K562 (cell line): ENCODE results near the gene KCNJ5. TPM values are rescaled to one million over a fixed set of nuclear protein-coding genes. Genes with fewer than 3 reads are reported as not detected.

Experiments
- ATAC-seq: fragments of 200-7000 bp; cut with Tn5 transposase; 3 replicates; pipeline ENCODE4 v1.9.1; 2020; ENCODE audit warnings: moderate library complexity
- BruUV-seq: library from RNA; stranded (reverse); fragments of 400-500 nt; replicated peaks from 2 replicates; lab custom pipeline; 2021; lab: Mats Ljungman, UMichigan
- CTCF ChIA-PET: fragments of 300-600 bp; formaldehyde crosslinking; extraction: SDS; loops from one replicate; lab custom pipeline; 2021; ENCODE audit warnings: low intra/inter-chr PET ratio; lab: Yijun Ruan, JAX
- POLR2A ChIA-PET: fragments of 300-600, 350-650 bp; sonication (Branson Sonifier 250); formaldehyde crosslinking; extraction: SDS; loops from one replicate; lab custom pipeline; 2021; ENCODE audit warnings: antibody characterized with exemption, inconsistent platforms; lab: Yijun Ruan, JAX
- DNase-seq, 4 experiments: peaks; one replicate each; pipeline versions ENCODE4 v3.0.0 to v3.0.0-alpha.2; 2011 to 2018; ENCODE audit warnings: low spot score in 3 of 4, mixed read lengths in 3 of 4; ENCODE audit errors: extremely low read depth in 1 of 4
- FAIRE-seq: peaks from 2 replicates; lab custom pipeline; 2011; peaks lifted over from hg19 to GRCh38; lab: Jason Lieb, UNC
- H2AFZ ChIP-seq: 2 replicates; pipeline ENCODE4 v1.6.0; 2011; ENCODE audit warnings: low read depth, low read length, control low read depth, inconsistent platforms
- H3K27ac ChIP-seq: fragments of 200-600 bp; 3 replicates; pipeline ENCODE4 v1.8.0; 2011; ENCODE audit warnings: low read depth, mild to moderate bottlenecking, control low read depth, inconsistent platforms, low read length, moderate library complexity, mixed read lengths; ENCODE audit errors: extremely low read depth
- H3K27me3 ChIP-seq, 2 experiments: fragments of 300-600 bp in 1 of 2; 2 replicates in 1 of 2; 3 replicates in 1 of 2; pipeline versions ENCODE4 v1.6.0 to v1.8.0; 2011; ENCODE audit warnings: inconsistent platforms in 2 of 2, low read length in 2 of 2, mild to moderate bottlenecking in 1 of 2, mixed read lengths in 1 of 2, moderate library complexity in 1 of 2; ENCODE audit not compliant: control insufficient read depth in 2 of 2, insufficient read depth in 2 of 2
- H3K36me3 ChIP-seq: fragments of 300-600 bp; 3 replicates; pipeline ENCODE4 v1.8.0; 2011; ENCODE audit warnings: mild to moderate bottlenecking, low read length, inconsistent platforms; ENCODE audit not compliant: control insufficient read depth, insufficient read depth
- H3K4me1 ChIP-seq, 2 experiments: fragments of 200-600 bp in 1 of 2; replicated peaks in 1 of 2; 2 replicates in 1 of 2; 3 replicates in 1 of 2; pipeline versions ENCODE4 v1.5.1 to v1.8.0; 2011; ENCODE audit warnings: inconsistent platforms in 2 of 2, low read length in 2 of 2, mild to moderate bottlenecking in 1 of 2, mixed read lengths in 1 of 2, moderate library complexity in 1 of 2; ENCODE audit not compliant: control insufficient read depth in 2 of 2, insufficient read depth in 2 of 2
- H3K4me2 ChIP-seq: 2 replicates; pipeline ENCODE4 v1.6.1; 2011; ENCODE audit warnings: low read length, control low read depth, inconsistent platforms, mixed read lengths; ENCODE audit not compliant: insufficient read depth
- H3K4me3 ChIP-seq: fragments of 200-600 bp; sonication (generic), shearing (Covaris generic); 2 replicates; pipeline ENCODE4 v1.5.1; 2016; ENCODE audit warnings: control low read depth, inconsistent platforms
- H3K79me2 ChIP-seq: fragments of 200-600 bp; 3 replicates; pipeline ENCODE4 v1.8.0; 2011; ENCODE audit warnings: low read length, inconsistent platforms; ENCODE audit not compliant: control insufficient read depth, insufficient read depth
- H3K9ac ChIP-seq, 2 experiments: 2 replicates each; pipeline versions ENCODE4 v1.6.0 to v1.6.1; 2011; ENCODE audit warnings: low read depth in 2 of 2, low read length in 2 of 2, control low read depth in 1 of 2, inconsistent platforms in 1 of 2, mild to moderate bottlenecking in 1 of 2, mixed read lengths in 1 of 2; ENCODE audit not compliant: insufficient read depth in 1 of 2
- H3K9me1 ChIP-seq: one replicate; pipeline ENCODE4 v1.6.0; 2011; ENCODE audit warnings: inconsistent platforms, mild to moderate bottlenecking, low read length, moderate library complexity; ENCODE audit not compliant: control insufficient read depth, insufficient read depth
- H3K9me3 ChIP-seq: replicated peaks from 2 replicates; pipeline ENCODE4 v1.5.1; 2011; ENCODE audit warnings: low read depth, low read length, inconsistent platforms; ENCODE audit not compliant: control insufficient read depth, insufficient read depth
- H4K20me1 ChIP-seq: replicated peaks from 2 replicates; pipeline ENCODE4 v1.6.1; 2011; ENCODE audit warnings: low read length, inconsistent platforms, mixed read lengths; ENCODE audit not compliant: control insufficient read depth, insufficient read depth
- BCL6 ChIP-seq: fragments of 250-450 bp; sonication (Bioruptor Pico); IDR thresholded peaks from 2 replicates; pipeline ENCODE4 v1.4.0; 2020
- EGR1 ChIP-seq: fragments of 450-650 bp; conservative IDR thresholded peaks from 2 replicates; pipeline ENCODE4 v1.6.1; 2017; ENCODE audit warnings: mild to moderate bottlenecking
- KDM4B ChIP-seq, 2 experiments: fragments of 450-650 bp in 1 of 2; sonication (generic) in 1 of 2; IDR thresholded peaks; 2 replicates each; pipeline ENCODE4 v1.6.1; 2016 to 2017; ENCODE audit warnings: borderline replicate concordance in 2 of 2, antibody characterized with exemption in 1 of 2, low read depth in 1 of 2, mild to moderate bottlenecking in 1 of 2
- MTA3 ChIP-seq: fragments of 450-650 bp; formaldehyde crosslinking; IDR thresholded peaks from 2 replicates; pipeline ENCODE4 v1.6.1; 2017; ENCODE audit warnings: mild to moderate bottlenecking, borderline replicate concordance
- MYC ChIP-seq, 2 experiments: fragments of 250-450 bp in 1 of 2; sonication (Bioruptor Pico) in 1 of 2; IDR thresholded peaks; 2 replicates each; pipeline versions ENCODE4 v1.5.1 to v1.6.1; 2012 to 2021; ENCODE audit warnings: low read depth in 2 of 2, borderline replicate concordance in 1 of 2, improper control_type of control experiment in 1 of 2, low read length in 1 of 2, mild to moderate bottlenecking in 1 of 2, moderate library complexity in 1 of 2
- NFIC ChIP-seq: fragments of 450-650 bp; IDR thresholded peaks from 2 replicates; pipeline ENCODE4 v1.6.1; 2017; ENCODE audit warnings: mild to moderate bottlenecking, inconsistent platforms
- PHTF2 ChIP-seq: fragments of 250-450 bp; sonication (Bioruptor Pico); IDR thresholded peaks from 2 replicates; pipeline ENCODE4 v1.5.0; 2021; ENCODE audit warnings: mild to moderate bottlenecking
- PRMT5 ChIP-seq: sonication (generic); formaldehyde crosslinking; IDR thresholded peaks from 2 replicates; pipeline ENCODE4 v1.5.0; 2020; ENCODE audit warnings: missing genetic modification reagents
- PTRF ChIP-seq: fragments of 450-650 bp; IDR thresholded peaks from 2 replicates; pipeline ENCODE4 v1.6.1; 2016; ENCODE audit warnings: mild to moderate bottlenecking, missing genetic modification characterization, missing compliant biosample characterization
- ZNF431 ChIP-seq: sonication (generic); formaldehyde crosslinking; IDR thresholded peaks from 2 replicates; pipeline ENCODE4 v1.8.0; 2022; ENCODE audit warnings: mild to moderate bottlenecking, missing genetic modification reagents
- WGBS: fragments of 100-300 bp; shearing (Covaris generic); methylation state at CpG from one replicate; pipeline ENCODE4 v1.1.6; 2016; ENCODE audit warnings: low coverage, mixed read lengths; ENCODE audit not compliant: insufficient coverage; ENCODE audit errors: missing lambda C conversion rate; 5-methylcytosine and 5-hydroxymethylcytosine counted together
- in situ Hi-C: fragments of 300-500 bp; cut with MboI; formaldehyde crosslinking; loops from 4 replicates; pipeline ENCODE4 v1.15.0; 2018; ENCODE audit warnings: inconsistent platforms, mixed read lengths
- intact Hi-C: fragments of 100-400 bp; cut with micrococcal nuclease; formaldehyde crosslinking; loops from 2 replicates; pipeline ENCODE4 v1.14.2; 2022
- polyA plus RNA-seq, 8 experiments: library from polyadenylated mRNA; depleted of rRNA in 4 of 8; stranded (reverse) in 5 of 8; unstranded in 3 of 8; fragments of >200 nt; fragmentation: Nextera tagmentation in 2 of 8; fragmentation: Illumina TruSeq in 1 of 8; extraction: Ambion mirVana in 2 of 8; extraction: Trizol in 1 of 8; gene quantifications; 2 replicates each; pipeline versions ENCODE4 v1.2.1 to v1.2.3, GENCODE V29; 2011 to 2014; ENCODE audit warnings: inconsistent platforms in 1 of 8, missing spikeins in 1 of 8
- total RNA-seq, 7 experiments: library from RNA; depleted of rRNA in 6 of 7; stranded (reverse); fragments of >200 nt in 6 of 7; fragmentation: Illumina TruSeq in 2 of 7; extraction: Trizol in 2 of 7; gene quantifications; 2 replicates each; pipeline versions ENCODE4 v1.2.1 to v1.2.3, GENCODE V29; 2011 to 2021; ENCODE audit warnings: low replicate concordance in 1 of 7
- TF ChIP-seq, protein P1 (sequence below): fragments of 450-650 bp; formaldehyde crosslinking; IDR thresholded peaks from 2 replicates; pipeline ENCODE4 v1.4.0; 2022; ENCODE audit warnings: mild to moderate bottlenecking, moderate library complexity
- TF ChIP-seq, protein P2 (sequence below): fragments of 250-450 bp; sonication (Bioruptor Pico); IDR thresholded peaks from 2 replicates; pipeline ENCODE4 v1.8.0; 2021; ENCODE audit warnings: moderate library complexity, mild to moderate bottlenecking, inconsistent platforms
- TF ChIP-seq, protein P3 (sequence below): fragments of 250-450 bp; sonication (Bioruptor Pico); IDR thresholded peaks from 2 replicates; pipeline ENCODE4 v1.5.1; 2021; ENCODE audit warnings: mild to moderate bottlenecking
- TF ChIP-seq, protein P4 (sequence below): fragments of 200-800 bp; sonication (Bioruptor generic); IDR thresholded peaks from 2 replicates; pipeline ENCODE4 v1.6.1; 2017; ENCODE audit warnings: missing genetic modification characterization, missing compliant biosample characterization
- TF ChIP-seq, protein P5 (sequence below): IDR thresholded peaks from 2 replicates; pipeline ENCODE4 v1.6.1; 2011; ENCODE audit warnings: borderline replicate concordance, low read depth, mild to moderate bottlenecking, moderate library complexity, low read length; ENCODE audit not compliant: insufficient read depth, poor library complexity, severe bottlenecking

Gene KCNJ5
- total and polyA plus RNA-seq, 9 of the 15 experiments (the other 6 are each of a cell fraction or from before 2014, with no cell fraction given), result 0.04 TPM; not detected in 8

DNA sequence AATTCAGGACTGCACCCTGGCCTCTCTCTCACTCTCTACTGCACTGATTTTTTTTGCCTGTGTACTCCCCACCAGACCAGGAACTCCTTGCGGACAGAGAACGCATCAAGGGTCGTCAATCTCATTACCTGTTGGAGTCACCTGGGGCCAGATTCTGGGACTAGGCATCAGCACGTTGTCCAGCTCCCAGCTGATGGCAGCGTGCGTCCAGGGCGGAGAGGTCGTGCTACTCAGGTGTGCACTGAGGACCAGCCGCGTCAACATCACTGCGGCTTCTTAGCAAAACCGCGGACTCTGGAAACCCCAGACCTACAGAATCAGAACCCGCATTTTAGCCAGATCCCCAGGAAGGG lies 13.1 kb downstream of the KCNJ5 start:
- Histone ChIP-seq H4K20me1 (no peaks in the 10 kb centered on the region; the same call in 1 of the 2 replicates), H3K79me2 (no peaks in the 10 kb centered on the region), H3K9ac (no peak overlapping the region), H3K4me2 (no peak overlapping the region), H3K4me3 (no peak overlapping the region), H3K27me3 (peaks cover 11 to 36% of the 10 kb centered on the region in 2 experiments), H3K9me3 (no peaks in the 10 kb centered on the region), H3K9me1 (no peaks in the 10 kb centered on the region), H3K36me3 (no peaks in the 10 kb centered on the region), H2AFZ (no peak overlapping the region), H3K27ac (no peak overlapping the region), H3K4me1 (0 out of 5 replicates have a peak, but pooled peaks cover 0 to 4% of the 10 kb centered on the region in 2 experiments)
- FAIRE-seq (no peak), ATAC-seq (no peak), DNase-seq (no peak)
- no TSS peak for BruUV-seq
- in situ Hi-C loops, result no loop called here
- CTCF ChIA-PET, result no interaction called here
- POLR2A ChIA-PET, result no interaction called here
- intact Hi-C loops, result no loop called here
- 23% methylated on average over 14 of the region's 14 CpGs for WGBS
- TF ChIP-seq, protein P1, sequence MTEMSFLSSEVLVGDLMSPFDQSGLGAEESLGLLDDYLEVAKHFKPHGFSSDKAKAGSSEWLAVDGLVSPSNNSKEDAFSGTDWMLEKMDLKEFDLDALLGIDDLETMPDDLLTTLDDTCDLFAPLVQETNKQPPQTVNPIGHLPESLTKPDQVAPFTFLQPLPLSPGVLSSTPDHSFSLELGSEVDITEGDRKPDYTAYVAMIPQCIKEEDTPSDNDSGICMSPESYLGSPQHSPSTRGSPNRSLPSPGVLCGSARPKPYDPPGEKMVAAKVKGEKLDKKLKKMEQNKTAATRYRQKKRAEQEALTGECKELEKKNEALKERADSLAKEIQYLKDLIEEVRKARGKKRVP (CRISPR knock-in tag), result no peak
- TF ChIP-seq, protein P2, sequence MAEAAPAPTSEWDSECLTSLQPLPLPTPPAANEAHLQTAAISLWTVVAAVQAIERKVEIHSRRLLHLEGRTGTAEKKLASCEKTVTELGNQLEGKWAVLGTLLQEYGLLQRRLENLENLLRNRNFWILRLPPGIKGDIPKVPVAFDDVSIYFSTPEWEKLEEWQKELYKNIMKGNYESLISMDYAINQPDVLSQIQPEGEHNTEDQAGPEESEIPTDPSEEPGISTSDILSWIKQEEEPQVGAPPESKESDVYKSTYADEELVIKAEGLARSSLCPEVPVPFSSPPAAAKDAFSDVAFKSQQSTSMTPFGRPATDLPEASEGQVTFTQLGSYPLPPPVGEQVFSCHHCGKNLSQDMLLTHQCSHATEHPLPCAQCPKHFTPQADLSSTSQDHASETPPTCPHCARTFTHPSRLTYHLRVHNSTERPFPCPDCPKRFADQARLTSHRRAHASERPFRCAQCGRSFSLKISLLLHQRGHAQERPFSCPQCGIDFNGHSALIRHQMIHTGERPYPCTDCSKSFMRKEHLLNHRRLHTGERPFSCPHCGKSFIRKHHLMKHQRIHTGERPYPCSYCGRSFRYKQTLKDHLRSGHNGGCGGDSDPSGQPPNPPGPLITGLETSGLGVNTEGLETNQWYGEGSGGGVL (CRISPR knock-in tag), result no peak
- TF ChIP-seq, protein P3, sequence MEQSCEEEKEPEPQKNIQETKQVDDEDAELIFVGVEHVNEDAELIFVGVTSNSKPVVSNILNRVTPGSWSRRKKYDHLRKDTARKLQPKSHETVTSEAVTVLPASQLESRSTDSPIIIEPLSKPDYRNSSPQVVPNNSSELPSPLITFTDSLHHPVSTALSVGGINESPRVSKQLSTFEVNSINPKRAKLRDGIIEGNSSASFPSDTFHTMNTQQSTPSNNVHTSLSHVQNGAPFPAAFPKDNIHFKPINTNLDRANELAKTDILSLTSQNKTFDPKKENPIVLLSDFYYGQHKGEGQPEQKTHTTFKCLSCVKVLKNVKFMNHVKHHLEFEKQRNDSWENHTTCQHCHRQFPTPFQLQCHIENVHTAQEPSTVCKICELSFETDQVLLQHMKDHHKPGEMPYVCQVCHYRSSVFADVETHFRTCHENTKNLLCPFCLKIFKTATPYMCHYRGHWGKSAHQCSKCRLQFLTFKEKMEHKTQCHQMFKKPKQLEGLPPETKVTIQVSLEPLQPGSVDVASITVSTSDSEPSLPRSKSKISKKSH (CRISPR knock-in tag), result no peak
- TF ChIP-seq PTRF, result no peak
- TF ChIP-seq BCL6 (CRISPR knock-in tag), result no peak
- TF ChIP-seq PRMT5 (CRISPR knock-in tag), result no peak
- TF ChIP-seq MYC (IDR thresholded peaks at IDR 0.05; ENCODE audit: low read depth, low read length), result no peak
- TF ChIP-seq MYC (CRISPR knock-in tag; IDR thresholded peaks at IDR 0.05; ENCODE audit: borderline replicate concordance, low read depth), result no peak
- TF ChIP-seq, protein P4, sequence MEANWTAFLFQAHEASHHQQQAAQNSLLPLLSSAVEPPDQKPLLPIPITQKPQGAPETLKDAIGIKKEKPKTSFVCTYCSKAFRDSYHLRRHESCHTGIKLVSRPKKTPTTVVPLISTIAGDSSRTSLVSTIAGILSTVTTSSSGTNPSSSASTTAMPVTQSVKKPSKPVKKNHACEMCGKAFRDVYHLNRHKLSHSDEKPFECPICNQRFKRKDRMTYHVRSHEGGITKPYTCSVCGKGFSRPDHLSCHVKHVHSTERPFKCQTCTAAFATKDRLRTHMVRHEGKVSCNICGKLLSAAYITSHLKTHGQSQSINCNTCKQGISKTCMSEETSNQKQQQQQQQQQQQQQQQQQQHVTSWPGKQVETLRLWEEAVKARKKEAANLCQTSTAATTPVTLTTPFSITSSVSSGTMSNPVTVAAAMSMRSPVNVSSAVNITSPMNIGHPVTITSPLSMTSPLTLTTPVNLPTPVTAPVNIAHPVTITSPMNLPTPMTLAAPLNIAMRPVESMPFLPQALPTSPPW (CRISPR knock-in tag), result no peak
- no peak for TF ChIP-seq KDM4B (IDR thresholded peaks at IDR 0.05; ENCODE audit: borderline replicate concordance in 2 of 2, low read depth in 1 of 2)
- TF ChIP-seq MTA3, result no peak
- no peak for TF ChIP-seq ZNF431
- TF ChIP-seq, protein P5, sequence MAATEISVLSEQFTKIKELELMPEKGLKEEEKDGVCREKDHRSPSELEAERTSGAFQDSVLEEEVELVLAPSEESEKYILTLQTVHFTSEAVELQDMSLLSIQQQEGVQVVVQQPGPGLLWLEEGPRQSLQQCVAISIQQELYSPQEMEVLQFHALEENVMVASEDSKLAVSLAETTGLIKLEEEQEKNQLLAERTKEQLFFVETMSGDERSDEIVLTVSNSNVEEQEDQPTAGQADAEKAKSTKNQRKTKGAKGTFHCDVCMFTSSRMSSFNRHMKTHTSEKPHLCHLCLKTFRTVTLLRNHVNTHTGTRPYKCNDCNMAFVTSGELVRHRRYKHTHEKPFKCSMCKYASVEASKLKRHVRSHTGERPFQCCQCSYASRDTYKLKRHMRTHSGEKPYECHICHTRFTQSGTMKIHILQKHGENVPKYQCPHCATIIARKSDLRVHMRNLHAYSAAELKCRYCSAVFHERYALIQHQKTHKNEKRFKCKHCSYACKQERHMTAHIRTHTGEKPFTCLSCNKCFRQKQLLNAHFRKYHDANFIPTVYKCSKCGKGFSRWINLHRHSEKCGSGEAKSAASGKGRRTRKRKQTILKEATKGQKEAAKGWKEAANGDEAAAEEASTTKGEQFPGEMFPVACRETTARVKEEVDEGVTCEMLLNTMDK, result no peak
- TF ChIP-seq EGR1, result no peak
- no peak for TF ChIP-seq PHTF2 (CRISPR knock-in tag)
- no peak for TF ChIP-seq NFIC
